Tibial nerve (tissue), 4 donors: ENCODE data around the gene WDR1. TPM values are rescaled to one million over a fixed set of nuclear protein-coding genes. Genes with fewer than 3 reads are reported as not detected.

Experiments
- DNase-seq, 2 donors: peaks; one replicate each; pipeline ENCODE4 v3.0.0-alpha.2; 2019; ENCODE audit warnings: low spot score in 2 of 2
- H3K27ac ChIP-seq, 4 donors: fragments of 200-600 bp; sonication (generic) in 3 of 4; one replicate each; pipeline ENCODE4 v1.5.1; 2017 to 2019; ENCODE audit warnings: mild to moderate bottlenecking in 1 of 4
- H3K27me3 ChIP-seq, 2 donors: fragments of 200-600 bp; sonication (generic) in 1 of 2; one replicate each; pipeline versions ENCODE4 v1.5.1 to v1.6.0; 2017 to 2019
- H3K36me3 ChIP-seq, 3 donors: fragments of 200-600 bp; sonication (generic); one replicate each; pipeline ENCODE4 v1.5.1; 2018 to 2019
- H3K4me1 ChIP-seq, 4 donors: fragments of 200-600 bp; sonication (generic) in 3 of 4; one replicate each; pipeline ENCODE4 v1.5.1; 2017 to 2019
- H3K4me3 ChIP-seq, 4 donors: fragments of 200-600 bp; sonication (generic) in 3 of 4; one replicate each; pipeline ENCODE4 v1.5.1; 2017 to 2019; ENCODE audit warnings: mild to moderate bottlenecking in 1 of 4, moderate library complexity in 1 of 4
- H3K9me3 ChIP-seq, 4 donors: fragments of 200-600 bp; sonication (generic) in 3 of 4; one replicate each; pipeline ENCODE4 v1.5.1; 2017 to 2019
- CTCF ChIP-seq, 5 experiments: fragments of 200-600 bp in 3 of 5; fragments of 450-650 bp in 2 of 5; sonication (generic) in 3 of 5; IDR thresholded peaks; one replicate each; pipeline ENCODE4 v1.5.1; 2016 to 2019; ENCODE audit warnings: antibody characterized with exemption in 5 of 5, mild to moderate bottlenecking in 3 of 5, moderate library complexity in 2 of 5
- EP300 ChIP-seq, 2 donors: sonication (generic); formaldehyde crosslinking; IDR thresholded peaks; one replicate each; pipeline ENCODE4 v1.6.1; 2017; ENCODE audit warnings: antibody characterized with exemption in 2 of 2, mild to moderate bottlenecking in 1 of 2
- POLR2A ChIP-seq, 2 donors: fragments of 450-650 bp; IDR thresholded peaks; one replicate each; pipeline ENCODE4 v1.6.1; 2017; ENCODE audit warnings: antibody characterized with exemption in 2 of 2, mild to moderate bottlenecking in 2 of 2, moderate library complexity in 2 of 2
- WGBS, 2 donors: methylation state at CpG; one replicate each; pipeline ENCODE4 v1.1.5; 2018; 5-methylcytosine and 5-hydroxymethylcytosine counted together
- total RNA-seq, 4 donors: library from RNA; depleted of rRNA; stranded (reverse); fragments of >200 nt; gene quantifications; one replicate each; pipeline ENCODE4 v1.1.0, GENCODE V29; 2016

WDR1 gene
- total RNA-seq, 4 donors from 2014 or later: 142 to 204 (median 148) TPM

DNA sequence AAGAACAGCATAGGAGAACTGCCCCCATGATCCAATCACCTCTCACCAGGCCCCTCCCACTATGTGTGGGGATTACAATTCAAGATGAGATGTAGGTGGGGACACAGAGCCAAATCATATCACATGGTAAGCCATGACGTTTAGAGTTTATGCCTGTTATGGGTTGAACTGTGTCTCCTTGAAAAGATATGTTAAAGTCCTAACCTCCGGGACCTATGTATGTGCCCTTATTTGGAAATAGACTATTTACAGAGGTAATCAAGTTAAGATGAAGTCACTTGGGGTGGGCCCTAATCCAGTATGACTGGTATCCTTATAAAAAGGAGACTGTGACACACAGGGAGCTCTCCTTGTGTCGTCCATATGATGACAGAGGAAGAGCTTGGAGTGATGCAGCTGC lies 70.1 kb downstream of the WDR1 start:
- no peaks in the 10 kb centered on the region for H3K27me3 ChIP-seq
- H3K27ac ChIP-seq: no peak overlapping the region
- WGBS, 2 donors: 68 to 75% methylated on average over 3 of the region's 3 CpGs
- peaks cover 0 to 18% (median 0%) of the 10 kb centered on the region in 4 donors for H3K9me3 ChIP-seq
- H3K4me1 ChIP-seq: peaks cover 0 to 6% (median 0%) of the 10 kb centered on the region in 4 donors
- TF ChIP-seq POLR2A (IDR thresholded peaks at IDR 0.05): no peak
- no peak for TF ChIP-seq CTCF (IDR thresholded peaks at IDR 0.05)
- no peak for TF ChIP-seq EP300 (IDR thresholded peaks at IDR 0.05)
- DNase-seq: no peak
- no peaks in the 10 kb centered on the region for H3K36me3 ChIP-seq
- no peak overlapping the region for H3K4me3 ChIP-seq

DNA sequence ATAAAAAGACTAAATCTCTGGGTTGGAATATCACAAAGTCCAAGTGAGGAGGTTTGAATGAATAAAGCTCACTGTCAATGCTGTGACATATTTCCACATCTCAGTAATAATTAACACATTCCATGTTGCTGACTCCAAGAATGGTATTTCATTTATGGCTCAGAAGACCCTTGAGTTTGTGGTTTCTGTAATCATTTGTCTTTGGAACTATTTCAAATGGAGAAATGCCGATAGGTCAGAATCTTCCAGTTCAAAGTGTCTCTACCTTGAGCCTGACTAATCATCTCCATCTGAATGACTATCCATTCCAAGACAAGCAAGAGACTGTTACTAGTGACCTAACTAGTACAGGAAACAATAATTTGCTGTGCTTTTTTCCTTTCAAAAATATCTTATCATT lies 71.1 kb downstream of the WDR1 start:
- no peak for DNase-seq
- Histone ChIP-seq H3K4me1 (peaks cover 0 to 6% (median 0%) of the 10 kb centered on the region in 4 donors), H3K27me3 (no peaks in the 10 kb centered on the region), H3K4me3 (no peak overlapping the region), H3K36me3 (no peaks in the 10 kb centered on the region), H3K27ac (no peak overlapping the region), H3K9me3 (peaks cover 0 to 18% (median 0%) of the 10 kb centered on the region in 4 donors)
- TF ChIP-seq POLR2A (IDR thresholded peaks at IDR 0.05) (no peak), EP300 (IDR thresholded peaks at IDR 0.05) (no peak), CTCF (IDR thresholded peaks at IDR 0.05) (no peak)
- 36 to 38% methylated on average over 1 of the region's 1 CpG for WGBS, 2 donors

DNA sequence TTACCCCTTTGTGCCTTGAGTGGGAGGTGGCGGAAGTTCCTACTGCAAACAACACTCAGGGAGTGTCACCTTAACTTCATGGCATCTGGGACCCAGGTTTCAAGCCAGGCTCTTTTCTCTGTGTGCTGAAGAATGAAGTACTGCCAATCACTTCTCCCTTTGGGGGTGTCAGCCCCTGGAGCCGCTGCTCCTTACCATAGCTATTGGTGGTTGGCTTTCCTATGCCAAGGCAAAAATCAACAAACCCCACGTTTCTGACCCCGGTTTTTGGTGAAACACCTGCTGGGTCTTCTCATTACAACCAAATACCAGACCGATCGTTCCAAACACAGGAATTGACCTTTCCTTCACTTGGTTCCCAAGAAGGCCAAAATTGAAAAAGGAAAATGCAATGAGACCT lies 75.6 kb downstream of the WDR1 start:
- WGBS, 2 donors: 81 to 85% methylated on average over 6 of the region's 6 CpGs
- TF ChIP-seq CTCF (IDR thresholded peaks at IDR 0.05): no peak
- TF ChIP-seq EP300 (IDR thresholded peaks at IDR 0.05): no peak
- no peak for TF ChIP-seq POLR2A (IDR thresholded peaks at IDR 0.05)
- peaks cover 0 to 18% (median 0%) of the 10 kb centered on the region in 4 donors for H3K9me3 ChIP-seq
- no peak for DNase-seq
- no peak overlapping the region for H3K4me3 ChIP-seq
- H3K36me3 ChIP-seq: no peaks in the 10 kb centered on the region
- peaks cover 0 to 10% (median 0%) of the 10 kb centered on the region in 4 donors for H3K4me1 ChIP-seq
- no peak overlapping the region for H3K27ac ChIP-seq
- no peaks in the 10 kb centered on the region for H3K27me3 ChIP-seq

DNA sequence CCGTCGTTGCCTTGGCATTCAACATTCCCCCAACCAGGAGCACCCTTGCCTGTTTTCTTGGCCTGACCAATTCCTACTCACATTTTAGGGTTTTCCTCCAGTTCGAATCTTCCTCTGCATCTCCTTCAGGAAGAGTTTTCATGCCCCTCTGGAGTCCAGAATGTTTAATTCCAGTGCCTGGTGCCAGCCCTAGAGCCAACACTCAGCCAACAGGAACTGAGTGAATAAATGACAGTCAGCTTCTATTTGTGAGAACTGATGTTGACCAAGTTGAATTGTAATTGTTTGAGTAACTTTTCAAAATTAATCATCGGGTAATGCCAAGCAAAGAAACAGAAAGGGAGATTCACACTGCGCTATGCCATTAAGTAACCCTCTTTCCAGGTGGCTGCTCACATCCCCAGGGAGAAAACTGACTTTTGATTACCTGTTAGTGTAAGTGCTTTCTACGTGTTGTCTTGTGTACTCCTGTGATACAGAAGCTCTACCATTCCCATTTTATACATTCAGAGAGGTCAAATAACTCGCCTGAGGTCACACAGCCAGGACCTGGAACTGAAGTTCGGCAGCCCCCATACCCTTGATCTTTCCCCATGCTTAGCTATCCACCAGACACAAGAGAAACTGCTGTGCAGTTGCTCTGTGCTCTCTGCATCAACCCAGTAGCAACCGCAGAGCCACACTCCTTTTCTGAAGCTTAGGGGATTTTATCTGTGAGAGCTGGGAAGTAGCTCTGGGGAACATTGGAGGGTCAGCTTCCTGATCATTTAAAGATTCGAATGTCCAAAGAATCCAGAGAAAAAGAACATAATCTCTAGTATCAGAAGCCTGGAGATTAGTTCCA lies 76.3 kb downstream of the WDR1 start:
- no peak overlapping the region for H3K27ac ChIP-seq
- H3K9me3 ChIP-seq: peaks cover 0 to 18% (median 0%) of the 10 kb centered on the region in 4 donors
- no peak for DNase-seq
- TF ChIP-seq CTCF (IDR thresholded peaks at IDR 0.05): no peak
- no peak for TF ChIP-seq EP300 (IDR thresholded peaks at IDR 0.05)
- no peak for TF ChIP-seq POLR2A (IDR thresholded peaks at IDR 0.05)
- peaks cover 0 to 4% (median 0%) of the 10 kb centered on the region in 4 donors for H3K4me1 ChIP-seq
- H3K4me3 ChIP-seq: no peak overlapping the region
- no peaks in the 10 kb centered on the region for H3K36me3 ChIP-seq
- no peaks in the 10 kb centered on the region for H3K27me3 ChIP-seq
- 77 to 88% methylated on average over 10 of the region's 10 CpGs for WGBS, 2 donors

GRCh38 chr4:10036807-10037342 lies 79.7 kb downstream of the WDR1 start:
- DNase-seq: no peak

More at GRCh38 chr4:10036807-10037342, 79.7 kb downstream of the WDR1 start:
- H3K27ac ChIP-seq: no peak overlapping the region
- H3K9me3 ChIP-seq: peaks cover 0 to 1% (median 0%) of the 10 kb centered on the region in 4 donors
- 78 to 91% methylated on average over 9 to 10 of the region's 10 CpGs for WGBS, 2 donors
- peaks cover 0 to 28% (median 14%) of the 10 kb centered on the region in 4 donors for H3K4me1 ChIP-seq
- no peaks in the 10 kb centered on the region for H3K27me3 ChIP-seq
- TF ChIP-seq CTCF (IDR thresholded peaks at IDR 0.05): no peak
- no peak for TF ChIP-seq EP300 (IDR thresholded peaks at IDR 0.05)
- no peak overlapping the region for H3K4me3 ChIP-seq
- H3K36me3 ChIP-seq: no peaks in the 10 kb centered on the region
